HepG2 (cell line): ENCODE data around the gene IRGQ. TPM values are rescaled to one million over a fixed set of nuclear protein-coding genes. Genes with fewer than 3 reads are reported as not detected.

Experiments
- ARID5B ChIP-seq: IDR thresholded peaks from 2 replicates; pipeline ENCODE4 v1.4.0; 2020; ENCODE audit warnings: mild to moderate bottlenecking, missing genetic modification reagents
- HOXA3 ChIP-seq: sonication (generic); formaldehyde crosslinking; IDR thresholded peaks from 2 replicates; pipeline ENCODE4 v1.5.0; 2020; ENCODE audit warnings: missing genetic modification reagents
- MNT ChIP-seq: fragments of 450-650 bp; IDR thresholded peaks from 2 replicates; pipeline ENCODE4 v1.6.1; 2016
- ZMYM2 ChIP-seq: sonication (generic); formaldehyde crosslinking; IDR thresholded peaks from 2 replicates; pipeline ENCODE4 v1.8.0; 2022; ENCODE audit warnings: mild to moderate bottlenecking, missing genetic modification reagents
- ZNF430 ChIP-seq: sonication (generic); formaldehyde crosslinking; IDR thresholded peaks from 2 replicates; pipeline ENCODE4 v1.9.0; 2021; ENCODE audit warnings: mild to moderate bottlenecking, missing genetic modification reagents
- ZNF460 ChIP-seq: sonication (generic); formaldehyde crosslinking; IDR thresholded peaks from 2 replicates; pipeline ENCODE4 v1.5.1; 2020; ENCODE audit warnings: missing genetic modification reagents, mild to moderate bottlenecking, borderline replicate concordance
- polyA plus RNA-seq, 8 experiments: library from polyadenylated mRNA; depleted of rRNA in 3 of 8; stranded (reverse) in 7 of 8; unstranded in 1 of 8; fragments of >200 nt; fragmentation: Illumina TruSeq in 4 of 8; extraction: Trizol in 4 of 8; gene quantifications; 2 replicates each; pipeline versions ENCODE4 v1.2.1 to v1.2.3, GENCODE V29; 2011 to 2016; ENCODE audit warnings: low read depth in 4 of 8, missing spikeins in 1 of 8, mixed read lengths in 1 of 8; ENCODE audit not compliant: insufficient read depth in 1 of 8
- total RNA-seq, 5 experiments: library from RNA; depleted of rRNA; stranded (reverse); fragments of >200 nt; fragmentation: Illumina TruSeq; extraction: Trizol; gene quantifications; 2 replicates each; pipeline ENCODE4 v1.2.3, GENCODE V29; 2016; ENCODE audit warnings: low read depth in 1 of 5

Gene IRGQ
- total and polyA plus RNA-seq, 2 of the 13 experiments (the other 11 are each of a cell fraction or from before 2014, with no cell fraction given) = 11.6 to 12.4 TPM

GRCh38 chr19:43619262-43620060, 23.5 kb upstream of the IRGQ start, which contains the start of gene ZNF428 (continued):
- peak; percentile 35; the same call in 1 of the 2 replicates for TF ChIP-seq ARID5B (CRISPR knock-in tag)
- peak; percentile 80 for TF ChIP-seq HOXA3 (CRISPR knock-in tag)
- no peak for TF ChIP-seq MNT
- peak; percentile 76 for TF ChIP-seq ZNF430 (CRISPR knock-in tag)
- TF ChIP-seq ZMYM2 (CRISPR knock-in tag) = 0 out of 2 replicates have a peak, but pooled peaks have one; percentile 7
- no peak; the same call in 1 of the 2 replicates for TF ChIP-seq ZNF460 (CRISPR knock-in tag)
